ENCODE results near the gene RNF166.
A peak's percentile ranks its signal among the peaks of the same experiment; 100 is the strongest.

The RNF166 gene

DNA sequence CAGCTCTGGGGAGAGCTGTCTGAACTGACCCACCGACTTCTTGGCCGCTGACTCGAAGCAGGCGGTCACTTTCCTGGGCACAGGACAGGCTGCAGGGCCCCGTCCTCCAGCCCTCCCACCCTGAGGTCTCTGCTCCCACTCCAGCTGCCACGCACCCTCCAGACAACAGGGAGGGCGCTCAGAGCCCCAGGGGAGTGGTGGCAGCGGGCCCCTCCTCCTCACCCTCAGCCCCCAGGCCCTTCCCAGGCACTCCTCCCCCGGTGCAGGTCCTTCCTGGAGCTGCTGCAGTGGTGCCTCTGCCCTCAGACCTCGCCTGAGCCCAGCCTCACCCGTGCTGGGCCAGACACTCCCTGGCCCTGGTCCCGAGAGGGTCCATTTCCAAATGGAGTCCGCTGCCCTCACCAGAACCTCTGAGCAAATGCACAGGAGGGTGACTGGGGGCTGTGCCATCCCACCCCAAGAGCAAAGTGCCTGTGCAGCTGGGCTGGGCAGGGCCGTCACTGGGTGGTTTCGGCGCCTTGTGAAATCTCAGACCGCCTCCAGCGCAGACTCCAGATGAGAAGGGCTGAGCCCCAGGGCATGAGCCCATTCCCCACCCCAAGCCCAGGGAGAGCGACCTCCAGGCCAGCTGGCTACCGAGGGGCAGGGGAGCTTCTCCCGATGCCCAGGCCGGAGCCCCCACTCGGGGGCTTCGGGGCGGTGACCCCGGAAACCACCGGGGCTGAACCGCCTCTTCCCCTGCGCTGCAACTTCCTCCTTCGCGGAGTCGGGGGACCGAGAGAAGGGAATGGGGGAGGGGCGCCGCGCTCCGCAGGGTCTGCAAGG, 56.1 kb downstream of the RNF166 start:
- Histone ChIP-seq H3K4me1 (ENCODE audit: insufficient read depth, low read length) (peaks cover 26% of the 10 kb centered on the region), H3K4me2 (ENCODE audit: insufficient read depth, low read length) (peak overlapping the region; percentile 93), H3K79me2 (ENCODE audit: insufficient read depth, low read length) (peaks cover 20% of the 10 kb centered on the region), H3K9me3 (ENCODE audit: insufficient read depth, low read length, severe bottlenecking) (no peaks in the 10 kb centered on the region), H3K27ac (ENCODE audit: low read length) (peak overlapping the region; percentile 84), H3K36me3 (ENCODE audit: insufficient read depth, low read length) (peaks cover 50% of the 10 kb centered on the region), H3K9ac (ENCODE audit: low read depth, low read length) (peak overlapping the region; percentile 69), H3K4me3 (ENCODE audit: low read depth in 1 of 2, low read length in 2 of 2) (peak overlapping the region; percentile 64 to 96), H3K27me3 (ENCODE audit: insufficient read depth, low read length, poor library complexity) (no peaks in the 10 kb centered on the region), H4K20me1 (ENCODE audit: insufficient read depth, low read length) (peaks cover 49% of the 10 kb centered on the region), H2AFZ (ENCODE audit: low read depth, low read length) (peak overlapping the region; percentile 81)
- DNase-seq (peak; percentile 67), ATAC-seq (ENCODE audit: insufficient read depth, low read depth) (peak; percentile 59)
- TF ChIP-seq EZH2 (IDR thresholded peaks at IDR 0.05; ENCODE audit: borderline replicate concordance, low read depth, low read length, severe bottlenecking): no peak
- TF ChIP-seq, protein P1, sequence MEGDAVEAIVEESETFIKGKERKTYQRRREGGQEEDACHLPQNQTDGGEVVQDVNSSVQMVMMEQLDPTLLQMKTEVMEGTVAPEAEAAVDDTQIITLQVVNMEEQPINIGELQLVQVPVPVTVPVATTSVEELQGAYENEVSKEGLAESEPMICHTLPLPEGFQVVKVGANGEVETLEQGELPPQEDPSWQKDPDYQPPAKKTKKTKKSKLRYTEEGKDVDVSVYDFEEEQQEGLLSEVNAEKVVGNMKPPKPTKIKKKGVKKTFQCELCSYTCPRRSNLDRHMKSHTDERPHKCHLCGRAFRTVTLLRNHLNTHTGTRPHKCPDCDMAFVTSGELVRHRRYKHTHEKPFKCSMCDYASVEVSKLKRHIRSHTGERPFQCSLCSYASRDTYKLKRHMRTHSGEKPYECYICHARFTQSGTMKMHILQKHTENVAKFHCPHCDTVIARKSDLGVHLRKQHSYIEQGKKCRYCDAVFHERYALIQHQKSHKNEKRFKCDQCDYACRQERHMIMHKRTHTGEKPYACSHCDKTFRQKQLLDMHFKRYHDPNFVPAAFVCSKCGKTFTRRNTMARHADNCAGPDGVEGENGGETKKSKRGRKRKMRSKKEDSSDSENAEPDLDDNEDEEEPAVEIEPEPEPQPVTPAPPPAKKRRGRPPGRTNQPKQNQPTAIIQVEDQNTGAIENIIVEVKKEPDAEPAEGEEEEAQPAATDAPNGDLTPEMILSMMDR (IDR thresholded peaks at IDR 0.05; ENCODE audit: borderline replicate concordance, extremely low read depth, low read length, poor library complexity, severe bottlenecking): no peak

DNA sequence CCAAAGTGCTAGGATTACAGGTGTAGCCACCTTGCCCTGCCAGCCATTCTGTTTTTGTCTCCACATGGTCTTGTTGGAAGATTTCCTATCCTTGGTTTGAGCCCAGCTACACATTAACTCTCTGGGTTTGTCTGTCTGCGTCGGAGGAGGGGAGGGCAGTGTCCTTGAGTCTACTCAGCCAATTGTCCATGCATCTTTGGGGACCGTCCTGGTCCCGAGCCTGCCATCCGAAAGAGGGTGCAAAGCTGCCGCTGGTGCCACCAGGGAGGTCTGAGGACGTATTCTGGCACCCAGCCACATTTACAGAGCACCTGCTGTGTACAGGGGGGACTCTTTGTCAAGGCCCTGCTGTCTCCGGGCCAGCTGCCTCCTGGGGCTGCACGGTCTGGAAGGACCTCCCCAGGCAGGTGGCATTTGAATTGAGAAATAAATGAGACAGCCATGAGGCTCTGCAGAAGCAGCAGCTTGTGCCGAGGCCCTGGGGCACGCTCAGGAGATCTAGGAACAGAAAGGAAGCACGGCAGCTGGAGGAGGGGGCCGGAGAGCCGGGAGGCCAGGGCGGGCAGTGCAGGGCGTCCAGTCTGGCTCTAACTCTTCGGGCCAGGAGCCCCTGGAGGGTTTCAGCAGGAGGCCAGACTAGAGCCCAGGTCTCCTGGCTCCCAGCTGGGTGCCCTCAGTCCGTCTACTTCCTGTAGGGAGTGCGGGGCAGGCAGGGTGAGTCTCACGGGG, 56.8 kb downstream of the RNF166 start:
- DNase-seq (no peak), ATAC-seq (ENCODE audit: insufficient read depth, low read depth) (no peak)
- Histone ChIP-seq H3K27ac (ENCODE audit: low read length) (peak overlapping the region; percentile 84; the same call in 1 of the 2 replicates), H3K4me3 (ENCODE audit: low read depth in 1 of 2, low read length in 2 of 2) (peak overlapping the region in 1 of 2 experiments; percentile 96; a peak in 2 of 4 replicates), H3K79me2 (ENCODE audit: insufficient read depth, low read length) (peaks cover 20% of the 10 kb centered on the region), H4K20me1 (ENCODE audit: insufficient read depth, low read length) (peaks cover 43% of the 10 kb centered on the region), H3K9ac (ENCODE audit: low read depth, low read length) (peak overlapping the region; percentile 69), H3K4me1 (ENCODE audit: insufficient read depth, low read length) (peaks cover 26% of the 10 kb centered on the region), H3K9me3 (ENCODE audit: insufficient read depth, low read length, severe bottlenecking) (no peaks in the 10 kb centered on the region), H3K27me3 (ENCODE audit: insufficient read depth, low read length, poor library complexity) (no peaks in the 10 kb centered on the region), H3K36me3 (ENCODE audit: insufficient read depth, low read length) (peaks cover 42% of the 10 kb centered on the region), H2AFZ (ENCODE audit: low read depth, low read length) (no peak overlapping the region), H3K4me2 (ENCODE audit: insufficient read depth, low read length) (peak overlapping the region; percentile 93)
- TF ChIP-seq, protein P1 (IDR thresholded peaks at IDR 0.05; ENCODE audit: borderline replicate concordance, extremely low read depth, low read length, poor library complexity, severe bottlenecking): no peak
- no peak for TF ChIP-seq EZH2 (IDR thresholded peaks at IDR 0.05; ENCODE audit: borderline replicate concordance, low read depth, low read length, severe bottlenecking)

DNA sequence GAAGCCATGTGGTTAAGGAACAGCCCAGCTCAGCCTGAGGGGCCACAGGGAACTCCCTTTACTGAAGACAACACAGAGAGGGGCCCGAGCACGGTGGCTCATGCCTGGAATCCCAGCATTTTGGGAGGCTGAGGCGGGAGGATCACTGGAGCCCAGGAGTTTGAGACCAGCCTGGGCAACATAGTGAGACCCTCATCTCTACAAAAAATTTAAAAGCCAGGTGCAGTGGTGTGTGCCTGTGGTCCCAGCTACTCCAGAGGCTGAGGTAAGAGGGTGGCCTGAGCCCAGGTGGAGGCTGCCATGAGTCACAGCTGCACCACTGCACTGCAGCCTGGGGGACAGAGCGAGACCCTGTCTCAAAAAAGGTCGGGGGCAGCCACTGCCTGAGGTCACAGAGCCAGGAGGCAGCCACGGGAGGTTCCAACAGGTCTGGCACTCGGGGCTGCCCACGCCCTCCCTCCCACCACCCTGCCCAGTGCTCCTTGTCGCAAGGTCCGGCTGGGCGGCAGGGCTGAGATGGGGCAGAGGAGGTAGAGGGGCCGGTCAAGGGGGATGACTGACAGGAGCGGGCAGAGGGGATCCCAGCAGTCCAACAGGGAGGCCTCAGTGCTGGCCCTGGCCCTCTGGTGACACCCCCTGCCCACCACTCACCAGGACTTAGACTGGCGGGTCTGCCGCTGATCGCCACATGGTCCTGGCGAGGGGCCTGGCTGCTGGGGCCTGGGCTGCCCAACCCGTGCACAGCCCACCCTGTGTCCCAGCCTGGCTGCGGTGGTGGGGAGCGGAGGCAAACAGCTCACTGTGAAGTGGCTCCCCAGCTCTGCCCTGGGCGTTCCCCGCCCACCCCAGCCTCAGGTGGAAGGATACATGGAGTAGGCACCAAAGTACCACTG, 58.8 kb downstream of the RNF166 start:
- Histone ChIP-seq H3K79me2 (ENCODE audit: insufficient read depth, low read length) (peaks cover 20% of the 10 kb centered on the region), H3K9ac (ENCODE audit: low read depth, low read length) (no peak overlapping the region), H3K27ac (ENCODE audit: low read length) (no peak overlapping the region), H3K4me3 (ENCODE audit: low read depth in 1 of 2, low read length in 2 of 2) (no peak overlapping the region), H3K27me3 (ENCODE audit: insufficient read depth, low read length, poor library complexity) (no peaks in the 10 kb centered on the region), H3K9me3 (ENCODE audit: insufficient read depth, low read length, severe bottlenecking) (no peaks in the 10 kb centered on the region), H3K4me1 (ENCODE audit: insufficient read depth, low read length) (peaks cover 26% of the 10 kb centered on the region), H2AFZ (ENCODE audit: low read depth, low read length) (no peak overlapping the region), H3K4me2 (ENCODE audit: insufficient read depth, low read length) (no peak overlapping the region), H4K20me1 (ENCODE audit: insufficient read depth, low read length) (peaks cover 43% of the 10 kb centered on the region), H3K36me3 (ENCODE audit: insufficient read depth, low read length) (peaks cover 27% of the 10 kb centered on the region)
- no peak for ATAC-seq (ENCODE audit: insufficient read depth, low read depth)
- DNase-seq: no peak
- no peak for TF ChIP-seq EZH2 (IDR thresholded peaks at IDR 0.05; ENCODE audit: borderline replicate concordance, low read depth, low read length, severe bottlenecking)
- TF ChIP-seq, protein P1 (IDR thresholded peaks at IDR 0.05; ENCODE audit: borderline replicate concordance, extremely low read depth, low read length, poor library complexity, severe bottlenecking): no peak

All from DND-41 (cell line).